Hepatocyte (in vitro differentiated cells): ENCODE measurements around the gene KNSTRN. TPM values are rescaled to one million over a fixed set of nuclear protein-coding genes. Genes with fewer than 3 reads are reported as not detected.
A peak's percentile ranks its signal among the peaks of the same experiment; 100 is the strongest.

Source experiments
- DNase-seq: peaks from one replicate; pipeline ENCODE4 v3.0.0-alpha.2; 2016; ENCODE audit warnings: low spot score
- H2AFZ ChIP-seq: fragments of 200-600 bp; sonication (generic); 2 replicates; pipeline ENCODE4 v1.6.0; 2016; ENCODE audit warnings: antibody characterized with exemption, mild to moderate bottlenecking
- H3K27ac ChIP-seq: fragments of 200-600 bp; sonication (generic); 2 replicates; pipeline ENCODE4 v1.5.1; 2016; ENCODE audit warnings: mild to moderate bottlenecking
- H3K27me3 ChIP-seq: fragments of 200-600 bp; sonication (generic); 2 replicates; pipeline ENCODE4 v1.6.1; 2016
- H3K36me3 ChIP-seq: fragments of 200-600 bp; sonication (generic); replicated peaks from 2 replicates; pipeline ENCODE4 v1.5.1; 2016; ENCODE audit warnings: low read depth; ENCODE audit not compliant: insufficient read depth
- H3K4me1 ChIP-seq: fragments of 200-600 bp; sonication (generic); 2 replicates; pipeline ENCODE4 v1.5.1; 2016; ENCODE audit warnings: mild to moderate bottlenecking, moderate library complexity; ENCODE audit not compliant: insufficient read depth
- H3K4me2 ChIP-seq: fragments of 200-600 bp; sonication (generic); 2 replicates; pipeline ENCODE4 v1.6.0; 2016
- H3K4me3 ChIP-seq: fragments of 200-600 bp; sonication (generic); 2 replicates; pipeline ENCODE4 v1.5.1; 2016; ENCODE audit warnings: mild to moderate bottlenecking
- H3K79me2 ChIP-seq: fragments of 200-600 bp; sonication (generic); 2 replicates; pipeline ENCODE4 v1.6.0; 2017; ENCODE audit warnings: mild to moderate bottlenecking
- H3K9me2 ChIP-seq: fragments of 200-600 bp; sonication (generic); replicated peaks from 2 replicates; pipeline ENCODE4 v1.6.0; 2017; ENCODE audit warnings: mild to moderate bottlenecking; ENCODE audit not compliant: insufficient read depth
- H3K9me3 ChIP-seq: fragments of 200-600 bp; sonication (generic); 2 replicates; pipeline ENCODE4 v1.5.1; 2016; ENCODE audit warnings: low read depth, mild to moderate bottlenecking
- H4K20me1 ChIP-seq: fragments of 200-600 bp; sonication (generic); 2 replicates; pipeline ENCODE4 v1.6.0; 2016; ENCODE audit warnings: mild to moderate bottlenecking; ENCODE audit not compliant: insufficient read depth, poor library complexity, severe bottlenecking
- CTCF ChIP-seq: fragments of 200-600 bp; sonication (generic); IDR thresholded peaks from 2 replicates; pipeline ENCODE4 v1.5.1; 2016; ENCODE audit warnings: antibody characterized with exemption, mild to moderate bottlenecking; ENCODE audit not compliant: poor library complexity
- EZH2 ChIP-seq: fragments of 200-600 bp; sonication (generic); IDR thresholded peaks from 2 replicates; pipeline ENCODE4 v1.6.1; 2016; ENCODE audit warnings: antibody characterized with exemption, mild to moderate bottlenecking, borderline replicate concordance
- EZH2phosphoT487 ChIP-seq: fragments of 200-600 bp; sonication (generic); IDR thresholded peaks from one replicate; pipeline ENCODE4 v1.6.1; 2018; ENCODE audit warnings: antibody characterized with exemption, mild to moderate bottlenecking, low read depth, moderate library complexity; ENCODE audit not compliant: unreplicated experiment, severe bottlenecking
- WGBS: methylation state at CpG from one replicate; pipeline ENCODE4 v1.1.6; 2016; ENCODE audit warnings: low lambda C conversion rate; ENCODE audit errors: missing lambda C conversion rate; 5-methylcytosine and 5-hydroxymethylcytosine counted together
- polyA plus RNA-seq: library from polyadenylated mRNA; unstranded; fragments of >200 nt; fragmentation: Nextera tagmentation; extraction: Ambion mirVana; gene quantifications from 2 replicates; pipeline ENCODE4 v1.2.1, GENCODE V29; 2016
- total RNA-seq: library from RNA; depleted of rRNA; stranded (reverse); fragments of >200 nt; gene quantifications from 2 replicates; pipeline ENCODE4 v1.2.3, GENCODE V29; 2014

Gene KNSTRN
- total and polyA plus RNA-seq, 2 experiments from 2014 or later: 14.0 to 24.0 TPM

- Histone ChIP-seq H3K79me2 (no peaks in the 10 kb centered on the region), H2AFZ (no peak overlapping the region), H3K9me2 (no peaks in the 10 kb centered on the region), H3K36me3 (no peaks in the 10 kb centered on the region), H3K9me3 (no peaks in the 10 kb centered on the region), H3K27me3 (no peaks in the 10 kb centered on the region), H3K4me1 (peaks cover 64% of the 10 kb centered on the region), H3K4me3 (no peak overlapping the region), H3K27ac (peak overlapping the region; percentile 90), H3K4me2 (no peak overlapping the region), H4K20me1 (no peaks in the 10 kb centered on the region)
- no peak for DNase-seq
- 80% methylated on average over 10 of the region's 10 CpGs for WGBS
- no peak for TF ChIP-seq EZH2
These were observed 37.2 kb upstream of the KNSTRN start for GRCh38 chr15:40345225-40345866.

DNA sequence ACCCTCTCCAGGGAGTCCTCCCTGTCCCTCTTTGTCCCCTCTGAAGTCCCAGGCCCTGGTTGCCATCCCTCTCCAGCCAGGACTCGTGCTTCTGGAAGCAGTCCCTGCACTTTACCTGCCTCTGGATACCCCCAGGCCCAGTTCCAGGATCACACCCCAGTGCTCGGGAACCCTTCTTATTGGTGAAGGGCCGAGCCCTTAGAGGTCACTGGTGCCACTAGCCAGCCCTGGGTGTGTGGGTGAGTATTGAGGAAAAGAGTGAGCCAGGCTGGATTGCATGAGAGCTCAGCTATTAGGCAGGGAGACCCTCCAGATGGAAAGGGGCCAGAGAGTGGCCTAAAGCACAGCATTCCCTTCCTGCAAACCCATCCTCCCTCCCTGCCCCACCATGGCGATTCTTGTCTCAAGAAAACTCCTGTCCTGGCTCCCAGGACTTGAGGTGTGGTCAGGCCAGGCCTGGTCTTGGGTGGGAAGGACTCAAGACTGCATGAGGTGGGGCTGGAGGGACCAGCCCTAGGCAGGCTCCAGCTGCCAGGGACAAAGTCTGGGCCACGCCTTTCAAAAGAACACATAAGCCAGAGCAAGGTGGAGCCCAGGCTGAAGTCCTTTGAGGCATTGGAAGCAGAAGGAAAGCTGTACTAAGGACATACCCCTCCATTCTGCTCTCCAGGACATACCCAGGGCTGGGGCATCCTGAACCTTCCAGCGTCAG lies 36.5 kb upstream of the KNSTRN start:
- no peak for TF ChIP-seq EZH2
- no peak for TF ChIP-seq EZH2phosphoT487
- no peak for TF ChIP-seq CTCF
- peak overlapping the region; percentile 97 for H3K27ac ChIP-seq
- WGBS: 88% methylated on average over 6 of the region's 6 CpGs
- H3K79me2 ChIP-seq: no peaks in the 10 kb centered on the region
- peak overlapping the region; percentile 48 for H3K4me2 ChIP-seq
- no peaks in the 10 kb centered on the region for H4K20me1 ChIP-seq
- DNase-seq: peak; percentile 82
- no peaks in the 10 kb centered on the region for H3K36me3 ChIP-seq
- no peaks in the 10 kb centered on the region for H3K9me3 ChIP-seq
- no peak overlapping the region for H3K4me3 ChIP-seq
- no peak overlapping the region for H2AFZ ChIP-seq
- H3K27me3 ChIP-seq: no peaks in the 10 kb centered on the region
- no peaks in the 10 kb centered on the region for H3K9me2 ChIP-seq
- H3K4me1 ChIP-seq: peaks cover 59% of the 10 kb centered on the region

GRCh38 chr15:40346579-40347558 lies 35.7 kb upstream of the KNSTRN start:
- Histone ChIP-seq H3K9me2 (no peaks in the 10 kb centered on the region), H3K4me2 (peak overlapping the region; percentile 48), H4K20me1 (no peaks in the 10 kb centered on the region), H2AFZ (no peak overlapping the region), H3K9me3 (no peaks in the 10 kb centered on the region), H3K27me3 (no peaks in the 10 kb centered on the region), H3K79me2 (peaks cover 2% of the 10 kb centered on the region), H3K4me3 (no peak overlapping the region), H3K36me3 (no peaks in the 10 kb centered on the region), H3K4me1 (peaks cover 51% of the 10 kb centered on the region), H3K27ac (peak overlapping the region; percentile 97)
- DNase-seq: no peak
- 88% methylated on average over 15 of the region's 15 CpGs for WGBS
- TF ChIP-seq EZH2 (no peak), CTCF (no peak), EZH2phosphoT487 (no peak)
